ENCODE data around the gene KPNA1. TPM values are rescaled to one million over a fixed set of nuclear protein-coding genes. Genes with fewer than 3 reads are reported as not detected.

KPNA1 gene
- total RNA-seq, 1 donor from 2014 or later: 59.8 TPM

DNA sequence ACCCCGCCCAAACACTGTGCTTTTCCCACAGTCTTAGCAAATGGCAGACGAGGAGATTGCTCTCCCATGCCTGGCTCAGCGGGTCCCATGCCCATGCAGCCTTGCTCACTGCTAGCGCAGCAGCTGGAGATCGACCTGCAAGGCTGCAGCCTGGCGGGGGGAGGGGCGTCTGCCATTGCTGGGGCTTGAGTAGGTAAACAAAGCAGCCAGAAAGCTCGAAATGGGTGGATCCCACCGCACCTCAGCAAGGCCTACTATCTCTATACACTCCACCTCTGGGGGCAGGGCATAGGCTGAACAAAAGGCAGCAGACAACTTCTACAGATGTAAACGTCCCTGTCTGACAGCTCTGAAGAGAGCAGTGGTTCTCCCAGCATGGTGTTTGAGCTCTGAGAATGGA is 71.6 kb downstream of the KPNA1 start:
- ATAC-seq (no peak), DNase-seq (no peak)
- intact Hi-C loops (cut with micrococcal nuclease): no loop called here

- intact Hi-C loops (cut with micrococcal nuclease): no loop called here
- ATAC-seq: no peak
- no peak for DNase-seq
Observed at GRCh38 chr3:122435950-122436349, 78.8 kb downstream of the KPNA1 start.

GRCh38 chr3:122430371-122430770 is 84.4 kb downstream of the KPNA1 start:
- ATAC-seq (no peak), DNase-seq (no peak)
- intact Hi-C loops (cut with micrococcal nuclease): no loop called here

- ATAC-seq (no peak), DNase-seq (no peak)
- intact Hi-C loops (cut with micrococcal nuclease): no loop called here
Observed at GRCh38 chr3:122427857-122428471, 86.8 kb downstream of the KPNA1 start.

- no peak for ATAC-seq
- intact Hi-C loops (cut with micrococcal nuclease): no loop called here
Observed at GRCh38 chr3:122421836-122422235, 92.9 kb downstream of the KPNA1 start.

DNA sequence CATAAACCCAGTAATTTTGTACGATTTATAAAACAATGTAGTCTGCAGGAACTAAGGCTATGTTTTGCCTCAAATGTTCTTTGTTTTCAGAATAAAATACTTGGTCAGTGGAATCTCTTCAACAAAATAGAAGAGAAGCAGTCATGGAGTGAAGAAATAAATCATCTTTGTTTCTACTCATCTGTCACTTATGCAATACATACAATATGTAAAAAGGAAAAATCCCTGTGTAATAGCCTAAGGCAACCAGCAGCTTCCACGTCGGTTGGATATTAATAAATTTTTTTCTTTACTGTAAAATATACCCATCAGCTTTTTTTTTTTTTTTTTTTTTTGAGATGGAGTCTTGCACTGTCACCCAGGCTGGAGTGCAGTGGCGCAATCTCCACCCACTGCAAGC is 93.6 kb downstream of the KPNA1 start:
- ATAC-seq (no peak), DNase-seq (no peak)

More at GRCh38 chr3:122421836-122422235, 92.9 kb downstream of the KPNA1 start:
- DNase-seq: no peak

DNA sequence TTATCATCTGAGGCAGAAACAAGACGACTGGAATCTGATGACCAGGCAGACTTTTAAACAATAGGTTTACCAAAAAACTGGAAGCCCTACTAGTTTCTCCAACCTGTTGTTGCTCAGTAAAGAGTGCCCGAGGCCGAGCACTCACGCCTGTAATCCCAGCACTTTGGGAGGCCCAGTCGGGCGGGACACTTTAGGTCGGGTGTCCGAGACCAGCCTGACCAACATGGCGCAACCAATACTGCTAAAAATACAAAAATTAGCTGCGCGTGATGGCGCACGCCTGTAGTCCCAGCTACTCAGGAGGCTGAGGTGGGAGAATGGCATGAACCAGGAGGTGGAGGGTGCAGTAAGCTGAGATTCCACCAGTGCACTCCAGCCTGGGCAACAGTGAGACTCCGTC is 97.8 kb downstream of the KPNA1 start:
- intact Hi-C loops (cut with micrococcal nuclease): no loop called here
- DNase-seq: no peak
- ATAC-seq: no peak

More for the DNA sequence above, 93.6 kb downstream of the KPNA1 start:
- intact Hi-C loops (cut with micrococcal nuclease): no loop called here

GRCh38 chr3:122415762-122416654 is 98.7 kb downstream of the KPNA1 start, which contains the start of gene WDR5B:
TSS of gene WDR5B (minus strand) at chr3:122416062. CDS start at chr3:122415528, 534 bp downstream.
- intact Hi-C loops (cut with micrococcal nuclease): no loop called here
- DNase-seq (peak; percentile 97), ATAC-seq (peak; percentile 97)

- DNase-seq: no peak
- peak; percentile 29 for ATAC-seq
- intact Hi-C loops (cut with micrococcal nuclease): no loop called here
Observed at GRCh38 chr3:122415104-122415744, 99.5 kb downstream of the KPNA1 start.

GRCh38 chr3:122414391-122414790 is 100.3 kb downstream of the KPNA1 start:
- ATAC-seq: no peak
- intact Hi-C loops (cut with micrococcal nuclease): no loop called here
- DNase-seq: no peak

GRCh38 chr3:122410639-122411038 is 104.1 kb downstream of the KPNA1 start:
- intact Hi-C loops (cut with micrococcal nuclease): no loop called here
- DNase-seq: no peak
- no peak for ATAC-seq

GRCh38 chr3:122410111-122410510 is 104.6 kb downstream of the KPNA1 start:
- no peak for DNase-seq
- no peak for ATAC-seq
- intact Hi-C loops (cut with micrococcal nuclease): no loop called here

DNA sequence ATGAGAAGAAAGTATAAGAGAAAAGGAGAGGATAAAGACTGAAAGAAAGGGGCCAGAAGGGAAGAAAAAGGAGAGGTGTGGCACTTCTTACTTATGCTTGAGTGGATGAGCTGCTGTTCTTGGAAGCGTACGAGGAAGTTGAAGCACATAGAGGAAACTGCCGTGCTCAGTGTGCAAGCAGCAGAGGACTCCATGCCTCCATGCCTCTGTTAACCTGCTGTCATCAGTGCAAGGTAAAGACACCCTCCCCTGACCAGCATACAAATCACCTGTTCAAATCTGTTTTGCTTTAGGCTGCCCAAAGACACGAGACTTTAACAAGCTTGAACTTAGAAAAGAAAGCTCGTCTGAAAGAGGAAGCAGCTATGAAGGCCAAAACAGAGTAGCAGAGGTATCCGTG is 105.3 kb downstream of the KPNA1 start:
- ATAC-seq: no peak
- DNase-seq: no peak
- intact Hi-C loops (cut with micrococcal nuclease): no loop called here

- intact Hi-C loops (cut with micrococcal nuclease): no loop called here
- ATAC-seq (no peak), DNase-seq (no peak)
Observed at GRCh38 chr3:122407946-122408345, 106.8 kb downstream of the KPNA1 start.

DNA sequence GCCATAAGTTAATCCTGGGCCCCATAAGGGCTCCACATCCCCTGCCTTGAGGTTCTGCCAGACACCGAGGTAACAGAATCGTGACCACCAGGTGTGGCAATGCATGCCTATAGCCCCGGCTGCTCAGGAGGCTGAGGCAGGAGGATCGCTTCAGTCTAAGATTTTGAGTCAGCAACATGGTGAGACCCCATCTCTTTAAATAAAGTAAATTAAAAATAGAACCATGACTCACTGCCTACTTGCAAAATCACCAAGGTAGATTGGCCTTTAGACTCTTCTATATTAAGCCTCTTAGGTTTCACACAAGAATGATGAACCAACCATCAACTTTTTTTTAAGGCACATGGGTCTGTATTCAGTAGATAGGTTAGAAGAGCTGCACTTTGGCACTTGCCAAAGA is 108.5 kb downstream of the KPNA1 start:
- ATAC-seq (no peak), DNase-seq (no peak)
- intact Hi-C loops (cut with micrococcal nuclease): no loop called here

GRCh38 chr3:122405015-122405414 is 109.7 kb downstream of the KPNA1 start:
- DNase-seq: no peak
- intact Hi-C loops (cut with micrococcal nuclease): no loop called here
- ATAC-seq: no peak

GRCh38 chr3:122403489-122403888 is 111.2 kb downstream of the KPNA1 start:
- DNase-seq: no peak
- intact Hi-C loops (cut with micrococcal nuclease): no loop called here
- ATAC-seq: no peak

DNA sequence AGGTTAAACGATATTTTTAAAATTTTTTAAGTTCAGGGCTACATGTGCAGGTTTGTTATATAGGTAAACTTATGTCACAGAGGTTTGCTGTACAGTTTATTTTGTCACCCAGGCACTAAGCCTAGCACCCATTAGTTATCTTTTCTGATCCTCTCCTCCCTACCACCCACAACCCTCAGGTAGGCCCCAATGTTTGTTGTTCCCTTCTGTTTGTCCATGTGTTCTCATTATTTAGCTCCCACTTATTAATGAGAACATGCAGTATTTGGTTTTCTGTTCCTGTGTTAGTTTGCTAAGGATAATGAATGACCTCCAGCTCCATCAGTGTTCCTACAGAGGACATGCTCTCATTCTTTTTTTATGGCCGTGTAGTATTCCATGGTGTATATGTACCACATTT is 115.8 kb downstream of the KPNA1 start:
- intact Hi-C loops (cut with micrococcal nuclease): no loop called here
- ATAC-seq (no peak), DNase-seq (no peak)

- no peak for ATAC-seq
- intact Hi-C loops (cut with micrococcal nuclease): no loop called here
- no peak for DNase-seq
Observed at GRCh38 chr3:122397201-122397600, 117.5 kb downstream of the KPNA1 start.

GRCh38 chr3:122396511-122396910 is 118.2 kb downstream of the KPNA1 start:
- ATAC-seq (no peak), DNase-seq (no peak)
- intact Hi-C loops (cut with micrococcal nuclease): no loop called here

All from left ventricle myocardium superior (tissue), 1 donor.